Naive thymus-derived CD4-positive, alpha-beta T cell (primary cell): ENCODE measurements around the gene SLC26A3. TPM values are rescaled to one million over a fixed set of nuclear protein-coding genes. Genes with fewer than 3 reads are reported as not detected.
"Not testable (repeated sequence)": the region's sequence is repeated elsewhere in the genome, so short reads cannot be mapped to it uniquely, and the experiment has no call there.

Source experiments
- ATAC-seq: fragments of 150-1000 bp; cut with Tn5 transposase; 2 replicates; pipeline ENCODE4 v1.10.0; 2021; ENCODE audit warnings: mild to moderate bottlenecking, moderate library complexity
- CTCF ChIA-PET: fragments of 350-600 bp; sonication (Branson Sonifier 250); formaldehyde crosslinking; loops from one replicate; lab custom pipeline; 2021; ENCODE audit warnings: antibody characterized with exemption; lab: Charles Lee
- POLR2A ChIA-PET: fragments of 350-600 bp; sonication (Branson Sonifier 250); formaldehyde crosslinking; loops from one replicate; lab custom pipeline; 2021; ENCODE audit warnings: antibody characterized with exemption, inconsistent platforms; lab: Charles Lee
- DNase-seq, 9 donors: peaks; one replicate each; pipeline versions ENCODE4 v3.0.0 to v3.0.0-alpha.2; 2020 to 2022; ENCODE audit warnings: mixed read lengths in 1 of 9
- H3K27ac ChIP-seq: one replicate; pipeline ENCODE4 v1.7.0; 2013; ENCODE audit warnings: mild to moderate bottlenecking, low read depth, low read length, moderate library complexity
- H3K27me3 ChIP-seq, 2 donors: one replicate each; pipeline ENCODE4 v1.7.0; 2013; ENCODE audit warnings: low read length in 2 of 2, mild to moderate bottlenecking in 2 of 2, moderate library complexity in 2 of 2; ENCODE audit not compliant: control insufficient read depth in 2 of 2, insufficient read depth in 2 of 2
- H3K36me3 ChIP-seq, 3 experiments: 1 replicate in 2 of 3; 2 replicates in 1 of 3; pipeline ENCODE4 v1.7.0; 2013; ENCODE audit warnings: low read length in 3 of 3, mild to moderate bottlenecking in 3 of 3, moderate library complexity in 1 of 3; ENCODE audit not compliant: insufficient read depth in 3 of 3, control insufficient read depth in 2 of 3
- H3K4me1 ChIP-seq, 2 donors: one replicate each; pipeline ENCODE4 v1.7.0; 2013; ENCODE audit warnings: low read length in 2 of 2, mild to moderate bottlenecking in 2 of 2, moderate library complexity in 1 of 2; ENCODE audit not compliant: control insufficient read depth in 2 of 2, insufficient read depth in 2 of 2
- H3K4me3 ChIP-seq: 2 replicates; pipeline ENCODE4 v1.7.0; 2013; ENCODE audit warnings: mild to moderate bottlenecking, low read length
- H3K9me3 ChIP-seq, 3 experiments: 1 replicate in 2 of 3; 2 replicates in 1 of 3; pipeline ENCODE4 v1.7.0; 2013; ENCODE audit warnings: low read length in 3 of 3; ENCODE audit not compliant: control insufficient read depth in 2 of 3
- H3K27ac Mint-ChIP-seq, 9 donors: one replicate each; pipeline ENCODE4 v1.8.0; 2020 to 2022; ENCODE audit warnings: mixed read lengths in 9 of 9, mild to moderate bottlenecking in 8 of 9, moderate library complexity in 5 of 9, inconsistent platforms in 2 of 9
- H3K27me3 Mint-ChIP-seq, 5 donors: one replicate each; pipeline ENCODE4 v1.8.0; 2021 to 2022; ENCODE audit warnings: mixed read lengths in 5 of 5, mild to moderate bottlenecking in 1 of 5
- H3K36me3 Mint-ChIP-seq, 5 donors: one replicate each; pipeline ENCODE4 v1.8.0; 2020 to 2022; ENCODE audit warnings: mixed read lengths in 5 of 5, mild to moderate bottlenecking in 3 of 5, inconsistent platforms in 1 of 5
- H3K4me1 Mint-ChIP-seq, 7 donors: one replicate each; pipeline ENCODE4 v1.8.0; 2020 to 2022; ENCODE audit warnings: mixed read lengths in 7 of 7, mild to moderate bottlenecking in 3 of 7, inconsistent platforms in 1 of 7
- H3K4me3 Mint-ChIP-seq, 10 donors: one replicate each; pipeline ENCODE4 v1.8.0; 2020 to 2022; ENCODE audit warnings: mild to moderate bottlenecking in 10 of 10, mixed read lengths in 10 of 10, moderate library complexity in 6 of 10, inconsistent platforms in 2 of 10
- H3K9me3 Mint-ChIP-seq, 11 donors: one replicate each; pipeline ENCODE4 v1.8.0; 2020 to 2022; ENCODE audit warnings: mixed read lengths in 11 of 11, mild to moderate bottlenecking in 4 of 11, inconsistent platforms in 1 of 11, moderate library complexity in 1 of 11
- intact Hi-C, 2 donors: fragments of 100-400 bp; cut with micrococcal nuclease; formaldehyde crosslinking; loops; one replicate each; pipeline ENCODE4 v1.15.1; 2023
- polyA plus RNA-seq, 2 donors: library from polyadenylated mRNA; unstranded; fragments of 300-500 nt; fragmentation: Illumina TruSeq; gene quantifications; one replicate each; pipeline ENCODE4 v1.2.3, GENCODE V29; 2021
- total RNA-seq, 6 experiments: library from RNA in 5 of 6; stranded (reverse) in 5 of 6; gene quantifications; 1 replicate in 5 of 6; 2 replicates in 1 of 6; pipeline ENCODE4 v1.2.3 and lab custom pipeline; 2021 to 2026

SLC26A3 gene
- total RNA-seq (not detected), polyA plus RNA-seq (not detected), total RNA-seq (lab: John Stamatoyannopoulos, UW) (not detected)

DNA sequence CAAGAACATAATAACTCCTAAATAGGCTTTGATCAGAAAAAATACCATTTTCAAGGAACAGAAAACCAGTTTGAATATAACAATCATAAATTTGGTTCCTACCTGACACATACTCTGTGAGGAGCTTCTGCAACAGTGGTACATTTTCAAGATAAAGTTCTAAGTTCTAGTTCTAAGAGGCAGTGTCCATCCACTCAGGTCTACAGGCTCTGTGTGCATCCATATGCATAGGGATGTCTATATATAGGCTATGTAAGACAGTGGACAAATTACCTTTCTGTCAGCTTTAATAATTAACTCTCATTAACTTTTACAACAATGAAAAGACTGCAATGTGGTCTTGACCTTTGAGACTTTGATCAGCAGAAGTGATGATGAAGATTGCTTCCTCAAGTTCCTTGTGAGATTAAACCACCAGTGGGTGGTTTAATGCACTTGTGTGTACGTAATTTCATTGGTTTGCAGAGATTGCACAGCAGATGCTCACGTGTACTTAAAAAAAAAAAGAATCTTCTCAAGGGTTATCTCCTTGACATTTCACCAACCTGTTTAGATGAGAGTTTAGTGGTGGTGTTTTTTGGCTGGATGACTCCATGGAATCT, at the start of gene SLC26A3:
Gene SLC26A3 (minus strand): TSS at position 215 of the 602 bp plus-strand sequence. CDS start 8,714 bp downstream, outside the sequence.
- H3K36me3 Mint-ChIP-seq: peaks cover 0 to 5% (median 0%) of the 10 kb centered on the region in 5 donors

DNA sequence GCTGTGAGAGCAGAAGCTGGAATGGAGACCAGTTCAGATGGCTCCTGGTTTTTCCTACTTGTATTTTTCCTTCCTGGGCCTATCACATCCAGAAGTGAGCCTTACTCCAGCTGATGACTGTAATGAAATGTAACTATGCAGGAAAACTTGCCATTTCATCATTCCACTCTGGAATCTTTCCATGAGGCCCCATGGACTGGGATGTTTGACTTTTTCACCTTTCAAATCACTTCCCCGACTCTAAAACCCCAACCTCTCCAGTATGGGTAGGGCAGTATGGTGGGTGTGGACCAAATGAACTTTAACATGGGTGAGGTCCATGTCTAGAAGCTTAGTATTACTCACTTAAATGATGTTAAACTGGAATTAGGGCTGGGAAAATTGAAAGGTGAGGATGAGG, 47.6 kb upstream of the SLC26A3 start:
- ChIA-PET CTCF (no interaction called here), POLR2A (interaction anchor here (0.7 kb wide), 1 partner anchor 169 kb away, joined by 3 read pairs; no protein-coding TSS in a partner anchor)
- Histone ChIP-seq H3K27ac (no peak overlapping the region), H3K4me3 (no peak overlapping the region), H3K9me3 (no peaks in the 10 kb centered on the region), H3K36me3 (no peaks in the 10 kb centered on the region), H3K27me3 (no peaks in the 10 kb centered on the region), H3K4me1 (peaks cover 0 to 8% of the 10 kb centered on the region in 2 donors)
- no peak overlapping the region for H3K27ac Mint-ChIP-seq
- H3K36me3 Mint-ChIP-seq: peaks cover 0 to 6% (median 0%) of the 10 kb centered on the region in 5 donors
- H3K27me3 Mint-ChIP-seq: peaks cover 0 to 6% (median 0%) of the 10 kb centered on the region in 5 donors
- no peak overlapping the region for H3K4me3 Mint-ChIP-seq
- H3K9me3 Mint-ChIP-seq: peaks cover 0 to 5% (median 0%) of the 10 kb centered on the region in 11 donors
- DNase-seq (no peak), ATAC-seq (no peak)
- peaks cover 0 to 6% (median 3%) of the 10 kb centered on the region in 7 donors for H3K4me1 Mint-ChIP-seq
- intact Hi-C loops: no loop called here

More for the DNA sequence above, at the start of gene SLC26A3:
- Mint-ChIP-seq H3K27ac (peak within 1 kb of the TSS in 1 of 9 donors; percentile 48), H3K9me3 (peaks cover 0 to 2% (median 0%) of the 10 kb centered on the region in 11 donors), H3K4me1 (peaks cover 0 to 10% (median 0%) of the 10 kb centered on the region in 7 donors), H3K4me3 (no peak within 1 kb of the TSS), H3K27me3 (peaks cover 0 to 13% (median 11%) of the 10 kb centered on the region in 5 donors)
- ATAC-seq (no peak), DNase-seq (no peak)
- H3K4me1 ChIP-seq: no peaks in the 10 kb centered on the region
- H3K4me3 ChIP-seq: no peak within 1 kb of the TSS
- intact Hi-C loops: no loop called here
- POLR2A ChIA-PET: no interaction called here
- CTCF ChIA-PET: no interaction called here
- H3K27me3 ChIP-seq: no peaks in the 10 kb centered on the region
- no peaks in the 10 kb centered on the region for H3K9me3 ChIP-seq
- H3K36me3 ChIP-seq: no peaks in the 10 kb centered on the region
- H3K27ac ChIP-seq: no peak within 1 kb of the TSS

DNA sequence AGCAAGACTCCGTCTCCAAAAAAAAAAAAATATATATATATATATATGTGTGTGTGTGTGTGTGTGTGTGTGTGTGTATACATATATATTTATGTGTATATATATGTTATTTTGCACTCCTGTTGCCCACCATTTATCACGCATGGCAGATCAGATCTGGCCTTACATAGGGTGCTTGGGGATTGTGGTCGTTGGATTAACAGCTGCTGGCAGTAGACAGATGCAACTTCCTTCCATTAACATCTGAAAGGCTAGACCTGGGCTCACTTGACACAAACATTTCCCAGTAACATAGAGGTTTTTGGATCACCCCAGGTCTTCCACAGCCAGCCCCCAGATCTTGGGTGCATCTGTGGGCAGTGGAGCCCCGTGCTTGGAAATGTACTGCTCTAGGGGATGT, 47.2 kb upstream of the SLC26A3 start:
- intact Hi-C loops: no loop called here
- H3K36me3 ChIP-seq: no peaks in the 10 kb centered on the region
- H3K4me1 Mint-ChIP-seq: peaks cover 0 to 5% (median 2%) of the 10 kb centered on the region in 7 donors

DNA sequence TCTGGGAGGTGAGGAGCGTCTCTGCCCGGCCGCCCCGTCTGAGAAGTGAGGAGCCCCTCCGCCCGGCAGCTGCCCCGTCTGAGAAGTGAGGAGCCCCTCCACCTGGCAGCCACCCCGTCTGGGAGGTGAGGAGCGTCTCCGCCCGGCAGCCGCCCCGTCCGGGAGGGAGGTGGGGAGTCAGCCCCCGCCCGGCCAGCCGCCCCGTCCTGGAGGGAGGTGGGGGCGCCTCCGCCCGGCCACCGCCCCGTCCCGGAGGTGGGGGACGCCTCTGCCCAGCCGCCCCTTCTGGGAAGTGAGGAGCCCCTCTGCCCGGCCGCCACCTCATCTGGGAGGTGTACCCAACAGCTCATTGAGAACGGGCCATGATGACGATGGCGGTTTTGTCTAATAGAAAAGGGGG, 45.2 kb upstream of the SLC26A3 start:
- H3K4me3 Mint-ChIP-seq, H3K9me3 Mint-ChIP-seq, intact Hi-C loops, H3K4me1 Mint-ChIP-seq, DNase-seq, H3K27ac ChIP-seq, H3K36me3 Mint-ChIP-seq, H3K9me3 ChIP-seq, H3K4me3 ChIP-seq, H3K36me3 ChIP-seq, ATAC-seq, H3K4me1 ChIP-seq, CTCF ChIA-PET, H3K27me3 ChIP-seq, H3K27ac Mint-ChIP-seq, POLR2A ChIA-PET, H3K27me3 Mint-ChIP-seq: not testable (repeated sequence)

More for the DNA sequence above, 47.2 kb upstream of the SLC26A3 start:
- no peak overlapping the region for H3K27ac ChIP-seq
- peaks cover 0 to 5% of the 10 kb centered on the region in 2 donors for H3K4me1 ChIP-seq
- H3K9me3 ChIP-seq: no peaks in the 10 kb centered on the region
- H3K27me3 ChIP-seq: no peaks in the 10 kb centered on the region
- no peak for DNase-seq
- peaks cover 0 to 5% (median 0%) of the 10 kb centered on the region in 11 donors for H3K9me3 Mint-ChIP-seq
- CTCF ChIA-PET: no interaction called here
- H3K36me3 Mint-ChIP-seq: peaks cover 0 to 4% (median 0%) of the 10 kb centered on the region in 5 donors
- no peak overlapping the region for H3K4me3 ChIP-seq
- ATAC-seq: no peak
- no peak overlapping the region for H3K27ac Mint-ChIP-seq
- H3K27me3 Mint-ChIP-seq: peaks cover 0 to 6% (median 0%) of the 10 kb centered on the region in 5 donors
- H3K4me3 Mint-ChIP-seq: no peak overlapping the region
- POLR2A ChIA-PET: interaction anchor here (0.7 kb wide), 2 partner anchors 13 to 169 kb away, joined by 3 read pairs; no protein-coding TSS in a partner anchor

DNA sequence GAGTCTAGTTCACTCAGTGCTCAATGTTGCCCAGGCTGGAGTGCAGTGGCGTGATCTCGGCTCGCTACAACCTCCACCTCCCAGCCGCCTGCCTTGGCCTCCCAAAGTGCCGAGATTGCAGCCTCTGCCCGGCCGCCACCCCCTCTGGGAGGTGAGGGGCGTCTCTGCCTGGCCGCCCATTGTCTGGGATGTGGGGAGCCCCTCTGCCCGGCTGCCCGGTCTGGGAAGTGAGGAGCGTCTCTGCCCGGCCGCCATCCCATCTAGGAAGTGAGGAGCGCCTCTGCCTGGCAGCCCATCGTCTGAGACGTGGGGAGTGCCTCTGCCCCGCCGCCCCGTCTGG, 44.8 kb upstream of the SLC26A3 start:
- intact Hi-C loops, ATAC-seq, H3K27ac ChIP-seq, H3K27me3 ChIP-seq, POLR2A ChIA-PET, H3K27me3 Mint-ChIP-seq, H3K4me1 ChIP-seq, CTCF ChIA-PET, H3K4me3 ChIP-seq, H3K9me3 Mint-ChIP-seq, H3K9me3 ChIP-seq, H3K4me1 Mint-ChIP-seq, H3K36me3 ChIP-seq, DNase-seq, H3K27ac Mint-ChIP-seq, H3K4me3 Mint-ChIP-seq, H3K36me3 Mint-ChIP-seq: not testable (repeated sequence)

DNA sequence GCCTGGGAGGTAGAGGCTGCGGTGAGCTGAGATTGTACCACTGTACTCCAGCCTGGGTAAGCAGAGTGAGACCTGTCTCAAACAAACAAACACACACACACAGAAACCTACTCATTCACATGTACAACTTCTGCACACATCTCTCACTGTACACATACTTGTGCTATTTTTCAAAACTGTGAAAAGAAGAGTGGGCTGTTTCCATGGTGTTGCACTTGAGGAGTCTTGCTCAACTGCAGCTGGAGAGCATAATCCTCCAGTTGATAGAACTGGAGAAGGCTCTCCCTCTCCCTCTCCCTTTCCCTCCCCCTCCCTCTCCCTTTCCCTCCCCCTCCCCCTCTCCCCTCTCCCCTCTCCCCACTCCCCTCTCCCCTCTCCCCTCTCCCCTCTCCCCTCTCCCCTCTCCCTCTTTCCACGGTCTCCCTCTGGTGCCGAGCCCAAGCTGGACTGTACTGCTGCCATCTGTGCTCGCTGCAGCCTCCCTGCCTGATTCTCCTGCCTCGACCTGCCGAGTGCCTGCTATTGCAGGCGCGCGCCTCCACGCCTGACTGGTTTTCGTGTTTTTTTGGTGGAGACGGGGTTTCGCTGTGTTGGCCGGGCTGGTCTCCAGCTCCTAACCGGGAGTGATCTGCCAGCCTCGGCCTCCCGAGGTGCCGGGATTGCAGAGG, 44.3 kb upstream of the SLC26A3 start:
- Histone ChIP-seq H3K9me3 (no peaks in the 10 kb centered on the region), H3K27ac (no peak overlapping the region), H3K36me3 (no peaks in the 10 kb centered on the region), H3K27me3 (no peaks in the 10 kb centered on the region), H3K4me3 (no peak overlapping the region), H3K4me1 (no peaks in the 10 kb centered on the region)
- ChIA-PET POLR2A (no interaction called here), CTCF (no interaction called here)
- H3K9me3 Mint-ChIP-seq: peaks cover 0 to 5% (median 0%) of the 10 kb centered on the region in 11 donors
- H3K27ac Mint-ChIP-seq: no peak overlapping the region
- intact Hi-C loops: no loop called here
- H3K4me1 Mint-ChIP-seq: no peaks in the 10 kb centered on the region
- H3K4me3 Mint-ChIP-seq: no peak overlapping the region
- ATAC-seq: no peak
- H3K36me3 Mint-ChIP-seq: no peaks in the 10 kb centered on the region
- peaks cover 0 to 6% (median 0%) of the 10 kb centered on the region in 5 donors for H3K27me3 Mint-ChIP-seq
- DNase-seq: no peak
